GM21367 (cell line): ENCODE results near the gene TET3.
A peak's percentile ranks its signal among the peaks of the same experiment; 100 is the strongest.

Experiments
- ATAC-seq: cut with Tn5 transposase; IDR thresholded peaks from one replicate; pipeline ENCODE4 v1.9.1; 2021; ENCODE audit not compliant: unreplicated experiment

Gene TET3

DNA sequence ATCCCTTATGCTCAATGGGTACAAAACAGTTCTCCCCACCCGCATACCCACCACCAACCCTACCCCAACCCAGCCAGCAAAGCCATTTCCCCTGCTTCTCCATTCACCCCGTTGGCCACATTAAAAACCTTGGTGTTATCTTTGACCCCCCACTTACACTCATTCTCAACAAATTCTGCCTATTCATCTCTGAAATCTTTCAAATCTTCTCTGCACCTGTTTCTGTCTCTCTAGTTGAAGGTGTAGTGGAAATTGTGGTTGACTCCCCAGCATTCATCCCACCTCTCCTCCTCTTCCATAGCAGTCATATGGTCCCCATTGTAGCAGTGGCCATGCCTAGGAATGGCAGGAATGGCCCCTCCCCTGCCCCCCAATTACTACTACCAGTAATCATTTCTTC, 20.5 kb upstream of the TET3 start:
- ATAC-seq, result no peak

DNA sequence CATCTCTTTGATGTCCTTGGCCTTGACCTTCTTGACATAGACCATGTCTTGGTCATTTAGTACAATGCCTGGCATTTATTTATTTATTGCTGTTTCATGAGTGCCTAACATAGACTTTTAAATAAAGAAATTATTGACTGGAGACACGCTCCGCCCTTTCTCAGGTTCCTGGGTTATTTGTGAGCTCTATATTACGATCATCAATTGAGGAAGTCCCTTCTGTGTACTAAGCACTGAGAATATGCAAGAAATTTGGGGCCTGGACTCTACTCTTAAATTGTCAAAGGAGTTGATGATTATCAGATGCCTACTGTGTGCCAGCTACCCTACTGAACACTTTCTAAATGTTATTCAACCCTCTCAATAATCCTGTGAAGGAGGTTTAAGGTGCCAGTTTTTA, 19.7 kb upstream of the TET3 start:
- ATAC-seq, result no peak

DNA sequence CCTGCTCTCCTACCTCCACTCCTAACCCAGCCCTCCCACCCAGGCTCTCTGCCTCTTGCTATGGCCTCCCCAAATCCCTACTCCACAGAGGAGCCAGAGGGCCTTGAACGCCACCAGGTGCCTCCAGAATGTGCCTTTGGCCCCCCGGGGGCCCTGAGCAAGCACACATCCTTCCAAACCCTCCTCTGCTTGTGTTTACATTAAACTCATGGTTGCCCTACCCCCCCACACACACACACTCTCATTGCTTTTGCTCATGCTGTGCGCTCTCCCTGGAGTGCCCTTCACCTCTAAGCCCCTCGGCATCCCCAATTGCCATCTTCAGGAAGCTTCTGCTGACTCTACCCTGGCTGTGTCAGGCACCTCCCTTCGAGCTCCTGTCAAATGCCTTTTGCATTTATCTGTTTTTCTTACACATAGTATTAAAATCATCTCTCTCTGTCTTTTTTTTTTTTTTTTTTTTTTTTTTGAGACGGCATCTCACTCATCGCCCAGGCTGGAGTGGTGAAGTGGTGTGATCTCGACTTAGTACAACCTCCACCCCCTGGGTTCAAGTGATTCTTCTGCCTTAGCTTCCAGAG, 16.3 kb upstream of the TET3 start:
- ATAC-seq, result no peak

DNA sequence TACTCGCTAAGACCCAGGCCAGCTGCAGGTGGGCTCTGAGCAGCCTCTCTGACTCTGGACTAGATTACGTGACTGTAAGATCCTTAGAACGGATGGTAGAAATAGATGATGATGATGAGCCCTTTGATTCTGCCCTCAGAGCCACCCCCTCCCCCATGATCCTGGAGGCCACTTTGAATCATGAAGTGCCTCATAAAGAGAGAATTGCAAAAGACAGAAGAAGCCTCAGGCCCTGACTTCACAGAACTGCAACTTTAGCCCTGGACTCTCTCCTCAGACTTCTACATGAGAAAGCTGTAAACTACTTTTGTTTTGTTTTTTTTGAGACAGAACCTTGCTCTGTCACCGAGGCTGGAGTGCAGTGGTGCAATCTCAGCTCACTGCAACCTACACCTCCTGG, 15.4 kb upstream of the TET3 start:
- no peak for ATAC-seq

DNA sequence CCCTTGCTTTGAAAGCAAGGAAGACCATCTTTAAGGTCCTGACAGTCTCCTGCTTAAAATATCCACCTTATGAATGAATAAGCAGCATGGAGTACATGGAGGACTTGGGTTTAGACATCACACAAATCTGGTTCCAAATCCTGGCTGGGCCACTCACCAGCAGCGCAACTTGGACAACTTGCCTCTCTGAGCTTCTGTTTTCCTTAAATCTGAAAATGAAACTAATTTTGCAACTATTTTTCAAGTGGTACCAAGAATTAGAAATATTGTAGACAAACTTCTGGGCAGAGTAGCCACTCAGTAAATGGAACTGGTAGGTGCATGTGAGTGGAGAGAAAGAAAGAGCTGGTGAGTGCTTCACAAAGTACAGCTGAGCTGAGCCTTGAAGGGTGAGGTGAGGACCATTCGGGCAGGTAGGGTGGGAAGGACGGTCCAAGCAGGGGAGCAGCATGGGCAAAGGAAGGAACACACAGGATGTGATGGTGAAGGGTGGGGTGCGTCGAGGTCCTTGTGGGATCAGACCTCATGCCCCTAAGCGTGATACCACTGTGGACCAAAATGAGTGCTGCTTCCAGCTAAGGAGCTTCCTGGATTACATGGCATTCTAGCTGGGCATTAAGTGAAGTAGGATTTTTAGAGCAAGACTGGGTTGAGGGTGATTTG, 14.4 kb upstream of the TET3 start:
- no peak for ATAC-seq

DNA sequence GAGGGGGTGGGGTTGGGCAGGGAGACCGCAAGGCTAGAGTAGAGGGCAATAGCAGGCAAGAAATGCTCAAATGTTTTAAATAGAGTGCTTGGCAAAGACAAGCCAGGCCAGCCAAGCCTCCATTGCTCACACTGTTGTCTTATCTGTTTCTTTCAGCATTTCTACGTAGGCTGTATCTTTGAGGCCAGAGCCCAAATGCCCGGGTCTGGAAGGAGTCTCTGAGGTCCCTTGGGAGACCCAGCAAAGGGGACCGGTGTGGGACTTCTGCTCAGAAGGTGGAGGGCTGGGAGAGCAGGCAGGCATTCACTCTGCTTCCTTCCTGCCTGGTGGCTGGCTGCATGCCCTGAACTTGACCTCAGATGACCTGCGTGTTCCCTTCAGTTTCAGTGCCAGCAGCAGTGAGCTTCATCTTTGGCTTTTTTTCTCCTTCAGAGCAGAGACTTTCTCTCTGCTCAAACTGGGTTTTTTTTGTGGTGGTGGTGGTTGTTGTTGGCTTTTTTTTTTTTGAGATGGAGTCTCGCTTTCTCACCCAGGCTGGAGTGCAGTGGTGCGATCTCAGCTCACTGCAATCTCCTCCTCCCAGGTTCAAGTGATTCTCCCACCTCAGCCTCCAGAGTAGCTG, 13.7 kb upstream of the TET3 start:
- ATAC-seq, result peak; percentile 78

DNA sequence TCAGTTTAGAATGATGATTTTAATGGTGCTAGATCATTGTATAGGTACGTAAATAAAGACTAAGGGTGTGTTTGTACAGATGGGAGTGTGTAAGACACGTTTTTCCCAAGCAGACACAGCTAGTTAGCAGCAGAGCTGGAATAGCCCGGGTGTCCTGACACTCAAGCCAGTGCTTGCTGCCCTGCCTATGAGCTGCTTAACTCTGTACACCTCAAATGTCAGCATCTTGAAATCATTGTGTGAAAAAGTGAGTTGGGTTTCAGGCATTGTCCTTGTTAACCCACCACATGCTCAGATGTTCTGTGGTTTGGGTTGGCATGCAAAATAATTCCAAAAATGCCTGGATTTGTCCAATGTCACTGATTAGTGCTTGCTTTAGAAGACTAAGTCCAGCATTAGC, 13.0 kb upstream of the TET3 start:
- no peak for ATAC-seq

DNA sequence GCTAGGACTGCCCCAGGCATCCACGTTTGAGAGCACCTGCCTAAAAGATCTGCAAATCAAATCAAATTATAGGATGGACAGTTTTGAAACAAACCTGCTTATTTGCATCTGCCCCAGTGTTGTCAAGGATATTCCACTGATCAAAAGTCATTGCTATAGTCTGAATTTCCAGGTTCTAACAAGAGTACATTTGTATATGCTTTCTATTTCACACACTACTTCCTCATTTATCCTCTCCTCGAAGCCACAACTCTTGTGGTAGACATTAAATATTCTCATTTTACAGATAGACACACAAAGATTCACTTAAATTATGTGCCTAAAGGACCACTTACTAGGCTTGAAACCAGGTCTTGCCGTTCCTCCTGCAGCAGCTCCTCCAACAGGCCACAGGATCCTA, 11.9 kb upstream of the TET3 start:
- no peak for ATAC-seq

DNA sequence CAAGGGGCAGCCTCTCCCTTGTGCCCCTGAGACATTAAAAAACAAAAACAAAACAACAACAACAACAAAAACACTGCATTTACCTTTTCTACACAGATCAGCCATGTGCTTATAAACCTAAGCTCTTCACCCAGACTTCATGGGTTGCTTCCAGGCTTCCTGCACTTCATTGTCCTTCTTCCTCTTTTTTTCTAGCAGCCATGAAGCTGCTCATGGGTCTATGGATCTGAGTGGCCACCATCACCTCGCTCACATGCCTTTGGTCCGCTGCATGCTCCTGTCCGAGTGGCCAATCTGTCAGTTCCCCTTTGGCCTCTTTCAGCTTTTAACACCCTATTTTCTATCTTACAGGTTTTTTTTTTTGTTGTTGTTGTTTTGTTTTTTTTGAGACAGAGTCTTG, 9.0 kb upstream of the TET3 start:
- no peak for ATAC-seq

DNA sequence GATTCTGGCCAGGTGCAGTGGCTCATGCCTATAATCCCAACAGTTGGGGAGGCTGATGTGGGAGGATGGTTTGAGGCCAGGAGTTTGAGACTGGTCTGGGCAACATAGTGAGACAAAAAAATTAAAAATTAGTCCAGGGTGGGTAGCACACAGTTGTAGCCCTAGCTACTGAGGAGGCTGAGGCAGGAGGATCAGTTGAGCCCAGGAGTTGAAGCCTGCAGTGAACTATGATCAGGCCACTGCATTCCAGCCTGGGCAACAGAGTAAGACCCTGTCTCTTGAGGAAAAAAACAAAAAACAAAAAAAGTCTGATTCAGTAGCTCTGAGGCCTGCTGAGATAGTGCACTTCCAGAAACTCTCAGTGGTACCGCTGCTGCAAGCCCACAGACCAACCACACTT, 7.9 kb upstream of the TET3 start:
- ATAC-seq, result no peak

DNA sequence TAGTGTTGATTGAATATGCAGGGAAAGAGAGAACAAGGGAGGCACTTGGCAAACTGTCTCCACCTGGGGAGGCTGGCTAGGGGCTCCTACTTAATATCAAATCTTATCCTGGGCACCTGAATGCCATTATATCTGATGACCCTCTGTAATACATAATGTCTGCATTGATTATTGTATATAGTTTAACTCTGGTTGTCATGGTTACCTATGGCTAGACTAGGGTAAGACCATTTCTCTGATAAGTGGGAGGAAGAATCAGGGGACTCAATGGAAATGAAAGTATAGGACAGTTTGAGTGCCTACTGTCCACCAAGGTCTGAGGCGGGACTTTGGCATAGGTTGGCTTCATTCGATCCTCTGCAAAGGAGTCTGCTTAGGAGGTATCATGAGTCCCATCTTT, 7.2 kb upstream of the TET3 start:
- no peak for ATAC-seq

DNA sequence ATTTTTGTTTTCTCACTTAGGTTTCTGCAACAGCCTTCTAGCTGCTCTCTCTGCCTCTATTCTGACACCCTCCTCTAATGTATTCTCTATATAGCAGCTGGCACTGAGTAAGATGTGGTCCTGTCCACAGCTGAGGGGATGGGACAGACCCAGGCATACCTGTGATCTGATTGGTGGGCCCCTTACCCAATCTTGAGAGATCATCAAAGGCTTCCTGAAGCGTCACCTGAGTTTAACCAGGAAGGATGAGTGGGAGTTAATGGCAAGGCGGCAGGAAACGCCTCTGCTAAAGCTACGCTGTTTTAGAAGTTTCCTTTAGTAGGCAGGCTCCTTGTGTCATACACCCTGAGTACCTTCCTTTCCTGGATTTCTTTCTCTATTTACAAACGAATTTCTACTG, 5.7 kb upstream of the TET3 start:
- no peak for ATAC-seq

DNA sequence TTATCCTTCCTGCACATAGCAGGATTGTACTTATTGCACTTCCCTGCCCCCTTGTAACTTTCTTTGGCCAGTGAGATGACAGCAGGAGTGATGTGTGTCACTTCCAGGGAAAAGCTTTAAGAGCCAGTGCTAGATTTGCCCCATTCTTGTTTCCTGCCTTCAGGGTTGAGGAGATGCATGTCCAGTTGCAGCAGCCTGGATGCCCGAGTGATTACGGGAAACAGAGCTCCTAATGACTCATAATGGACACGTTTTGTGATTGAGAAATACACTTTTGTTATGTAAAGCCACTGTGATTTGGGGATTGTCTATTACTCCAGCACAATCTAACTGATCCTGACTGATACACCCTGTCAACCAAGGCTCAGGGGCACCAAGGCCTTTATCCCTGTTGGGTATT, 5.0 kb upstream of the TET3 start:
- no peak for ATAC-seq

DNA sequence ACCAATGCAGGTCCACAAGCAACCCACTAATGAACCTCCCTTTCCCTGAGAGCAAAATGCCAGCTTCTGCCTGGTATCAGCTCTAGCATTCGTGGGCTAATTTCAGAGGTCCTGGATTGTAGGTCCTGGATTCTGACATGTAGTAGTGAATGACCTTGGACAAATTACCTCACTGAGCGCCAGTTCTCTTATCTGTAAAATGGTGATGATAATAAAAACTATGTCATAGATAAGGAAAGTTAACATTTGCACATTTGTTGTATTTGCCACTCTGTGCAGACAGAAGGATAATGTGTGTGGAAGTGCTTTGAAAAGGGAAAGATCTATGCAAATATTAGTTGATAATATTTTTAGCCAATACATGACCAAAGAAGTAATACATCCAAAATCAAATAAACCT, 4.1 kb upstream of the TET3 start:
- ATAC-seq, result no peak

DNA sequence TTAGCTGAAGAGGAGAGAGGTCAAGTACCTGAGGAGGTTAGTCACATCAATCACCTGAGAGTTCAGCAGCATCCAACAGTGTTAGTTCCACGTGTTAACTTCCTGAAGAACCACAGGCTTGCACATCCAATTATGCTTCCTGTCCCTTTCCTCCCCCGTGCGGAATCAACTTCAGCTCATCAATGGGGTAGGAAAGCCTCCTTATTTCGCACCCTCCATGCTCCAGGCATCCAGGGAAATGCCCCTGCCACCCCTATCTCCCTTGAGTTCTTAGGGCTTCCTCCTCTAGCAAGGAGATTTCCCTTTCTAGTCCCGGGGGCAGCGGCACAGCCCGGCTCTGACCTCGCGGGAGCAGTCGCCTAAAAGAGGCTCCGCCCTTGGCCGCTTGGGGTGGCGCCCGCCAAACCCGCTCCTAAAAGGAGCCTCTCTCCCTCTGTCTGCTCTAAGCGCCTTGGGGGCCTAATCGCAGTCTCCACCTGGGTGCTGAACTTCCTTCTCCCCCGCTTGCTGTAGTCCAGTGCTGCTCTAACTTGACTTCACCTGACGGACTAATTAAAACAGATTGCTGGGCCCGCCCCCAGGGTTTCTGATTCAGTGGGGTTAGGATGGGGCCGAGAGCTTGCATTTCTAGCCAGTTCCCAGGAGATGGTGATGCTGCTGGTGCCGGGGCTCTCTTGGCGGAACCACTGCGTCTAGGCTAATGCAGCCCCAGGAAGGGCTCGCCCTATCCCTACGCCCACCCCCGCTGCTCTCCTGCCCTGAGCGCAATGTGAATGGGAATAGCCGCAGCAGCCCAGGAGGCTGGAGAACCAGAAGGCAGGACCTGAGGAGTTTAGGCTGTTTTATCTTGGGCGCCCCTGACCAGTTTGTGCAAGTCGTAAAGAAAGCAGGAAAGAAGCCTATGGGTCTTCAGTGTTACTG, 3.4 kb upstream of the TET3 start:
- ATAC-seq, result no peak

DNA sequence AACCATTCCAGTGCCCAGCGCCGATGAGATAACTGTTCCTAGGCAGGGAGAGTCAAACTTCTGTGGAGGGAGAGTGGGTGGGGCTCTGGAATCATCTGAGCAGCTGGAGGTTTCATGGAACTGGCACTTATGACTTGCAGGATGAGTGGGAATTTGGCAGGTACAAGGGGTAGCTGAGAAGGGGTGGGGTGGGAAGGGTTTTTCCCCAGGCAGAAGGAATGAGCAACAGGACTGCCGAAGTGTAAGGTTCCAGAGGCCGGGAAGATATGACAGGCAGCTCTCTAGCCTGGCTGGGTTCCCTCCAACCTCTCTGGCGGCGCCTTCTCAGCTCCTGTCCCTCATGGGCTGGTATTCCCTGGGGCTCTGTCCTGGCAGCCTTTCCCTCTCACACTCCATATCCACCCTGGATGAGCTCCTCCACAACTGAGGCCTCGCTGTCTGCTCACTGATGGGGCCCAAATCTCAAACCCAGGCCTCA, 2.5 kb upstream of the TET3 start:
- ATAC-seq, result no peak

DNA sequence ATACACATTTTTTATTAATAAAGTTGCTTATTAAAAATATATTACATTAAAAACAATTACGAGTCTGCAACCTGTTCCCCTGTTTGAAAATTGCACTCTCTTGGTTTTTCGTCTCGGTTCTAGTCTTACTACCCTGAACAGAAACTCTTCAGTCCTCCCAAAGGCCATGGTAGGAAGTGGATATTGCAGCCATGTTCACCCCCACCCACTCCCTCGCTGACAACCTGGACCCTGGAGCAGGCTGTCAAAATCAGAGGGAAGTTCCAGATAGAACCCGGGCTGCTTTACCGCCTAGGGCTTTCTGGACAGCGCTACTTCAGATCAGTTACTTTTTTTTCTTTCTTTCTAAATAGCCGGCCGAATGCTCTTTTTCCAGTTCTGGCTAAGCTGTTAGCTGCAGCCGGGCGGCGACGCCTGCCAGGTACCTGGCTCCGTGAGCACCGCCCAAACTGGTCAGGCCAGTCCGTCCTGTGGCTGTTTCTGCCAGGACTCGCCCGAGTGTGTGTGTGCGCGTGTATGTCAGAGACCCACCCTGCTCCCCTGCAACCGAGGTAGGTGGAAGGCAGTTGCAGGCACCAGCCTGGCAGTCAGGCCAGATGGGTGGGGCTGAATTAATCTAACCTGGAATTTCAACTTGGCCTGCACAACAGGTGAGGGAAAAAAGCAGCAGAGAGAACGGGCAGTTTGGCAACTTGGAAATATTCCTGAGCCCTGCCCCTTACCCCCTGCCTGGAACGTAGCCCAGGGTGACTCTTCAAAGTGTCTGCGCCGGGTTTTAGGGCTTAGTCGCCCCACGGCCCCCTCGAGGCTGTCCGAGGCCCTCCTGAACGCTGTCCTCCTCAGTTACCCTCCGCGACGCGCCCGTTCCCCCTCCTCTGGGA, 1.1 kb upstream of the TET3 start:
- ATAC-seq, result no peak

DNA sequence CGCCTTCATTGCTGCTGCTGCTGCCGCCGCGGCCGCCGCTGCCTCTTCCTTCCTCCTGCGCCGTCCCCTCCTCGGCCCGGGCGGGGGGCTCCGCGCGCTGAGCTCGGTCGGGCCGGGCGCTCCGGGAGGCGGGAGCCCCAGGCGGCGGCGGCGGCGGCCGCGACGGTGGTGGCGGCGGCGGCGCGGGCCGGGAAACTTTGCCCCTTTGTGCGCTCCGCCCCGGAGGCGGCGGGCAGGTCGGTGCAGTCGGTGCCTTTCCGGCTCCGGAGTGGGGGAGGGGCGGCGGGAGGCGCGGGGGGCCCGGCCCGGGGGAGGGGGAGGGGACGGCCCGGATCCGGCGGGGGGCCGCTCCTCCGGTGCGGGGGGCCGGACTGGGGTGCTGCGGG, 205 bp downstream of the TET3 start:
- ATAC-seq, result peak; percentile 1

DNA sequence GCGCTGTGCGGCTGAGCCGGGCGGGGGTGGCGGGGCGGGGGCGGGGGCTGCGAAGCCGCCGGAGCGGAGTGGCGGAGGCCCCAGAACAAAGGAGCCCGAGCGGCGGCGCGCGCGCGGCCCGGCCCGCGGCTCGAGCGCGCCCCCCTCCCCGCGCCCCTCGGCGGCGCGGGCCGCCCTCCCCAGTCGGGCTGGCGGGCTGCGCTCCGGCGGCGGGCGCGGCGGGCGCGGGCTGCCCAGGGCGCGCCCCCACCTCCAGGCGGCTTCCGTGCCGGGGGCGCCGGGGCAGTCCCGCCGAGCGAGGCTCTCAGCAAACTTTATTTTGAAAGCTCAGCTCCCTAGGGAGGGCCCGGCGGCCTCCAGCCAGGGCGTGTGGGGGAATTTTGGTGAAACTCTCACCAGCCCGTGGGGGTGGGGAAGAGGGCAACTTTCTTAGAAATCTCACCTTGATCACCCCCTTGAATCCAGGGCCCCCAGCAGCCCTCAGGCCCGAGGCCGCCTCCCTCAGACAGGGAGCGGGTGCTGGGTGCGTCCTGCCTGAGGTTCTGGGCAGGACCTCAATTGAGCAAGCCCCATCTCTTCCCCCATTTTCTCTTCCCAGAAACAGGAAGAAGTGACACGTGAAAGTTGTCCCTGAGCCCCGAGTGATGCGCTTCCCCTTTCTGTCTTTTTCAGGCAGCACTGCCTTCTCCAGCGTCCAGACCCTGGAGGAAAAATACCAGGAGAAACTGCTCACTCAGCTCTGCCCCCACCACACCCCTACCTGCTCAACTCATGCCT, 786 bp downstream of the TET3 start:
- ATAC-seq, result no peak

DNA sequence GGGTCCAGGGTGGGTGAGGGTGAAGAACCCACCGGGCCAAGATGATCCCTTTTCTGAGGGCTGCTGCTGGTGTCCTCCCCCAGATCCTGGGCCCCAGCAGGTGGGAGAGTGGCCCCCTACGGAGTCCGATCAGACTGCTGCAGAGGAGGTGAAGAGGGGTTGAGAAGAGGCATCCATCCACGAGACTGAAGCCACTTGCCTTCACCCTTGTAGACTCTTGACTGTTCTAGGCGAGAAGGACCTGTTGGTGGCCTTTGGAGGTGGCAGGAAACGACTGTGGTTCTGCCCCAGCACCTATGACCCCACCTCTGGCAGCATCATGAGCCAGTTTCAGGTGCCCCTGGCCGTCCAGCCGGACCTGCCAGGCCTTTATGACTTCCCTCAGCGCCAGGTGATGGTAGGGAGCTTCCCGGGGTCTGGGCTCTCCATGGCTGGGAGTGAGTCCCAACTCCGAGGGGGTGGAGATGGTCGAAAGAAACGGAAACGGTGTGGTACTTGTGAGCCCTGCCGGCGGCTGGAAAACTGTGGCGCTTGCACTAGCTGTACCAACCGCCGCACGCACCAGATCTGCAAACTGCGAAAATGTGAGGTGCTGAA, 1.5 kb downstream of the TET3 start:
- ATAC-seq, result no peak
